ENCODE data around the gene GOLGA2. TPM values are rescaled to one million over a fixed set of nuclear protein-coding genes. Genes with fewer than 3 reads are reported as not detected.

GOLGA2 gene
- total RNA-seq, 2 experiments from 2014 or later = 23.4 to 24.3 TPM

DNA sequence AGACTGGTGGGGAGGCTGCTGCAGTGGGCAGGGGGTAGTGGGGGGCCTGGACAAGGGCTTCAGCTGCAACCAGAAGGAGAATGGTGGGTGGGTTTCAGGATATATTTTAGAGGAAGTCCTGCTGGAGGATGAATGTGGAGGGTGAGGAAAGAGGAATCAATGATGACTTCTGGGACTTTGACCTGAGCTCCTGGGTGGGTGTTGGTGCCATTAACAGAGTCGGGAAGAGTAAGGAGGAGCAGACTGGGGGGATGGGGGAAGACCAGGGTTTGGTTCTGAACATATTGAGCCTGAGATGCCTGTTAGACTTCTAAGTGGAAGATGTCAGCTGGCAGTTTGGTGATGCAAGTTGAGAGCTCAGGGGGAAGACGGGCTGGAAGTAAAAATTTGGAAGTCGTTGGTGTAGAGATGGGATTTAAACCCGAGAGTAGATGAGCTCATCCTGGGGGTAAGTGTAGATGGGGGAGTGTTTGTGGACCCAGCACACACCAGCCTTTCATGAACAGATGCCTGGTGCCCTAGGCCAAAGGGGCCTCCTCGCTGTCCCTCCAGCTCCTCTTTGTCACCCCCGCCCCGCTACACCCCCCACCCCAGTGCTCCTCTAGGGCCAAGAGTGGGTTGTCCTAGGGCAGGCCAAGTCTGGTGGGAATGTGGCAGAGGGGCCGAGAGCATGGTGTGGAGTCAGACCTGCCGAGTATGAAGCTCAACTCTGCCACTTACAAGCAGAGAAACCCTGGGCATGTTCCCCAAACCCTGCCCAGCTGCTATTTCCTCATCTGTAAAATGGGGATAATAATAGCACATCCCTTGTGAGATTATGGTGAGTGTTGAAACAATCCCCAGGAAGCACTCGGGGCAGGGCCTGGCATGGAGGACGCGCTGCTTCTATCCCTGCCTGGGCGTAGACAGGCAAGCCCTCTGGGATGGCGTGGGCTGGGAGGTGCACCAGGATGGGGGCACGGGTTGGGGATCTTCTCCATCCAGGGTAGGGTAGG lies 68.6 kb downstream of the GOLGA2 start:
- DNase-seq = no peak
- no peak overlapping the region for H3K4me3 Mint-ChIP-seq
- no peaks in the 10 kb centered on the region for H3K9me3 Mint-ChIP-seq
- H3K36me3 Mint-ChIP-seq = no peaks in the 10 kb centered on the region
- peaks cover 23% of the 10 kb centered on the region for H3K27me3 Mint-ChIP-seq
- no peak overlapping the region for H3K27ac Mint-ChIP-seq
- peaks cover 12% of the 10 kb centered on the region for H3K4me1 Mint-ChIP-seq

DNA sequence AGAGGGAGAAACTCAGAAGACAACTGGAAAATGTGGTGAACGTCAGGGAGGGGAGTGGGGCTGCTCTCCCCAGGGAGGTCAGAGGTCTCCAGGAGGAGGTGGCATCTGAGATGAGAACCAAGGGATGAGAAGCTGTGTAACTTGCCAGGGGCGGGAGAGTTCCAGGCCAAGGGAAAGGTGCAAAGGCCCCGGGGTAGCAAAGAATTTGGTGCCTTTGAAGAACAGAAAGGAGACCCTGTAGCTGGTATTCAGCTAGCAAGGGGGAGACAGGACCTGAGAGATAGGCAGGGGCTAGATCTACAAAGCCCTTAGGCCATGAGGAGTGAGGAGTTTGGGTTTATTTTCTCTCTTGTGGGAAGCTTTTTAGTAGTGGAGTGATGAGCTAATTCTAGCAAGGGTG lies 69.3 kb downstream of the GOLGA2 start:
- H3K4me3 Mint-ChIP-seq = no peak overlapping the region
- peaks cover 16% of the 10 kb centered on the region for H3K4me1 Mint-ChIP-seq
- H3K36me3 Mint-ChIP-seq = no peaks in the 10 kb centered on the region
- H3K27me3 Mint-ChIP-seq = peaks cover 21% of the 10 kb centered on the region
- H3K27ac Mint-ChIP-seq = no peak overlapping the region
- no peaks in the 10 kb centered on the region for H3K9me3 Mint-ChIP-seq
- DNase-seq = no peak

Other genes with a start within 250 kb of the GOLGA2 start
- gene NAIF1, start 208.7 kb downstream of the GOLGA2 start, total RNA-seq = 10 to 100 TPM; 11.2 to 12.0 TPM
- 10 to 100 TPM; 13.0 to 14.5 TPM for gene SLC25A25, start 207.8 kb downstream of the GOLGA2 start, total RNA-seq
- gene PTGES2, start 148.3 kb downstream of the GOLGA2 start, total RNA-seq = 10 to 100 TPM; 63.3 to 66.1 TPM
- not detected for gene LCN2, start 126.6 kb downstream of the GOLGA2 start, total RNA-seq
- gene BBLN, start 115.7 kb downstream of the GOLGA2 start, total RNA-seq = 10 to 100 TPM; 74.1 to 77.3 TPM
- gene CIZ1, start 84.4 kb downstream of the GOLGA2 start, total RNA-seq = 10 to 100 TPM; 86.8 to 91.3 TPM
- gene DNM1, start 72.6 kb downstream of the GOLGA2 start, total RNA-seq = under 1 TPM; 0.37 to 0.58 TPM
- gene SWI5, start 269 bp upstream of the GOLGA2 start, total RNA-seq = 10 to 100 TPM; 16.9 to 19.4 TPM
- gene TRUB2, start 46.4 kb upstream of the GOLGA2 start, total RNA-seq = 10 to 100 TPM; 43.5 to 45.4 TPM
- gene COQ4, start 46.8 kb upstream of the GOLGA2 start, total RNA-seq = 10 to 100 TPM; 41.4 to 45.6 TPM
- gene SLC27A4, start 64.5 kb upstream of the GOLGA2 start, total RNA-seq = 10 to 100 TPM; 21.0 to 22.8 TPM
- 10 to 100 TPM; 81.7 to 85.6 TPM for gene URM1, start 95.4 kb upstream of the GOLGA2 start, total RNA-seq
- 1 to 10 TPM; 1.4 to 2.2 TPM for gene CERCAM, start 144.8 kb upstream of the GOLGA2 start, total RNA-seq
- gene ODF2, start 180.0 kb upstream of the GOLGA2 start, total RNA-seq = 10 to 100 TPM; 72.7 to 76.1 TPM
- 10 to 100 TPM; 45.1 to 45.8 TPM for gene GLE1, start 228.7 kb upstream of the GOLGA2 start, total RNA-seq

Measured in activated naive CD8-positive, alpha-beta T cell treated with anti-CD3 and anti-CD28 coated beads for 36 hours (primary cell).